GM12878 (cell line): ENCODE measurements around the gene PRR35. TPM values are rescaled to one million over a fixed set of nuclear protein-coding genes. Genes with fewer than 3 reads are reported as not detected.

Experiments
- ATAC-seq: fragments of 200-7000 bp; cut with Tn5 transposase; 3 replicates; pipeline ENCODE4 v1.9.1; 2020; ENCODE audit warnings: mild to moderate bottlenecking, moderate library complexity
- BruUV-seq: library from RNA; stranded (reverse); fragments of 400-500 nt; replicated peaks from 2 replicates; lab custom pipeline; 2021; lab: Mats Ljungman, UMichigan
- CTCF ChIA-PET: fragments of 300-600 bp; sonication (Branson Sonifier 250); formaldehyde crosslinking; extraction: SDS; loops from one replicate; lab custom pipeline; 2021; ENCODE audit warnings: inconsistent platforms; lab: Yijun Ruan, JAX
- POLR2A ChIA-PET: fragments of 350-600 bp; formaldehyde crosslinking; extraction: SDS; loops from one replicate; lab custom pipeline; 2021; ENCODE audit warnings: inconsistent platforms; lab: Charles Lee
- RAD21 ChIA-PET: fragments of 300-600 bp; sonication (Branson Sonifier 250); formaldehyde crosslinking; loops from one replicate; lab custom pipeline; 2023; ENCODE audit warnings: antibody characterized with exemption; ENCODE audit not compliant: unreplicated experiment; lab: Charles Lee
- SMC1A ChIA-PET: fragments of 300-600 bp; sonication (Branson Sonifier 250); formaldehyde crosslinking; loops from one replicate; lab custom pipeline; 2023; ENCODE audit not compliant: unreplicated experiment, uncharacterized antibody; lab: Charles Lee
- DNase-seq: peaks from one replicate; pipeline ENCODE4 v3.0.0-alpha.2; 2011; ENCODE audit warnings: low read depth, low spot score
- FAIRE-seq: peaks from 3 replicates; lab custom pipeline; 2011; peaks lifted over from hg19 to GRCh38; lab: Jason Lieb, UNC
- H2AFZ ChIP-seq: 2 replicates; pipeline ENCODE4 v1.6.0; 2011; ENCODE audit warnings: low read depth, low read length, control low read depth; ENCODE audit not compliant: control insufficient read depth
- H3K27ac ChIP-seq: 2 replicates; pipeline ENCODE4 v1.5.1; 2011; ENCODE audit warnings: control low read depth; ENCODE audit not compliant: control insufficient read depth, insufficient read depth
- H3K27me3 ChIP-seq, 2 experiments: replicated peaks in 1 of 2; 2 replicates each; pipeline versions ENCODE4 v1.6.0 to v1.6.1; 2011; ENCODE audit warnings: low read length in 1 of 2; ENCODE audit not compliant: control insufficient read depth in 2 of 2, insufficient read depth in 2 of 2
- H3K36me3 ChIP-seq, 2 experiments: 2 replicates each; pipeline ENCODE4 v1.5.1; 2011; ENCODE audit warnings: low read length in 1 of 2; ENCODE audit not compliant: control insufficient read depth in 2 of 2, insufficient read depth in 2 of 2
- H3K4me1 ChIP-seq: 2 replicates; pipeline ENCODE4 v1.6.1; 2011; ENCODE audit warnings: mild to moderate bottlenecking, low read length, moderate library complexity, mixed read lengths; ENCODE audit not compliant: control insufficient read depth, insufficient read depth
- H3K4me2 ChIP-seq: 2 replicates; pipeline ENCODE4 v1.6.0; 2011; ENCODE audit warnings: control low read depth; ENCODE audit not compliant: control insufficient read depth, insufficient read depth
- H3K4me3 ChIP-seq: fragments of 200-600 bp; sonication (generic); 2 replicates; pipeline ENCODE4 v1.5.1; 2016
- H3K79me2 ChIP-seq: 2 replicates; pipeline ENCODE4 v1.6.0; 2011; ENCODE audit warnings: low read length; ENCODE audit not compliant: control insufficient read depth, insufficient read depth
- H3K9ac ChIP-seq: 2 replicates; pipeline ENCODE4 v1.8.0; 2011; ENCODE audit warnings: low read length, control low read depth, mixed read lengths; ENCODE audit not compliant: control insufficient read depth, insufficient read depth
- H3K9me3 ChIP-seq: replicated peaks from 3 replicates; pipeline ENCODE4 v1.5.1; 2011; ENCODE audit warnings: mild to moderate bottlenecking, low read length; ENCODE audit not compliant: control insufficient read depth, insufficient read depth
- H4K20me1 ChIP-seq: 2 replicates; pipeline ENCODE4 v1.6.0; 2011; ENCODE audit not compliant: control insufficient read depth, insufficient read depth
- BRCA1 ChIP-seq: IDR thresholded peaks from 2 replicates; pipeline ENCODE4 v1.6.1; 2011; ENCODE audit warnings: low read depth, low read length, improper control_type of control experiment
- CBFB ChIP-seq: IDR thresholded peaks from 2 replicates; pipeline ENCODE4 v1.6.1; 2016; ENCODE audit warnings: antibody characterized with exemption, low read depth
- CREM ChIP-seq: IDR thresholded peaks from 2 replicates; pipeline ENCODE4 v1.6.1; 2014; ENCODE audit warnings: antibody characterized with exemption, low read depth
- MEF2A ChIP-seq: IDR thresholded peaks from 2 replicates; pipeline ENCODE4 v1.6.1; 2011; ENCODE audit warnings: low read depth, mild to moderate bottlenecking, low read length, moderate library complexity; ENCODE audit not compliant: insufficient read depth
- MEF2B ChIP-seq: fragments of 450-650 bp; IDR thresholded peaks from 2 replicates; pipeline ENCODE4 v1.6.1; 2018; ENCODE audit warnings: mild to moderate bottlenecking, moderate library complexity; ENCODE audit not compliant: partially characterized antibody, poor library complexity, severe bottlenecking
- MXI1 ChIP-seq: fragments of 150-350 bp; IDR thresholded peaks from 2 replicates; pipeline ENCODE4 v1.6.1; 2011; ENCODE audit warnings: low read depth, mild to moderate bottlenecking, inconsistent platforms, low read length, improper control_type of control experiment
- ZSCAN29 ChIP-seq: fragments of 450-650 bp; IDR thresholded peaks from 2 replicates; pipeline ENCODE4 v1.6.1; 2017; ENCODE audit warnings: mild to moderate bottlenecking, moderate library complexity
- WGBS: methylation state at CpG from one replicate; pipeline ENCODE4 v1.1.6; 2016; ENCODE audit warnings: low lambda C conversion rate; ENCODE audit not compliant: insufficient replicate concordance, insufficient coverage; ENCODE audit errors: missing lambda C conversion rate; 5-methylcytosine and 5-hydroxymethylcytosine counted together
- in situ Hi-C: fragments of 300-500 bp; cut with MboI; formaldehyde crosslinking; loops from 9 replicates; pipeline ENCODE4 v1.14.3; 2018; ENCODE audit warnings: mixed read lengths
- intact Hi-C: fragments of 100-400 bp; cut with micrococcal nuclease; formaldehyde crosslinking; loops from one replicate; pipeline ENCODE4 v1.14.2; 2022; ENCODE audit not compliant: unreplicated experiment
- polyA plus RNA-seq, 11 experiments: library from polyadenylated mRNA; depleted of rRNA in 4 of 11; unstranded in 6 of 11; stranded (reverse) in 5 of 11; fragments of >200 nt; fragmentation: Nextera tagmentation in 4 of 11; fragmentation: Illumina TruSeq in 1 of 11; extraction: Ambion mirVana in 4 of 11; extraction: Trizol in 1 of 11; gene quantifications; 1 replicate in 1 of 11; 2 replicates in 10 of 11; pipeline versions ENCODE4 v1.2.1 to v1.2.3, GENCODE V29; 2011 to 2016; ENCODE audit warnings: inconsistent platforms in 2 of 11, missing spikeins in 2 of 11, low read depth in 1 of 11
- total RNA-seq, 4 experiments: library from RNA; depleted of rRNA in 3 of 4; stranded (reverse); fragments of >200 nt in 3 of 4; fragmentation: Illumina TruSeq in 1 of 4; extraction: Trizol in 1 of 4; gene quantifications; 2 replicates each; pipeline versions ENCODE4 v1.2.1 to v1.2.3, GENCODE V29; 2013 to 2021
- TF ChIP-seq, protein P1 (sequence below): IDR thresholded peaks from 2 replicates; pipeline ENCODE4 v1.6.1; 2011; ENCODE audit warnings: borderline replicate concordance, low read depth, mild to moderate bottlenecking, moderate library complexity, low read length; ENCODE audit not compliant: insufficient read depth, poor library complexity, severe bottlenecking
- TF ChIP-seq, protein P2 (sequence below): fragments of 450-650 bp; IDR thresholded peaks from 2 replicates; pipeline ENCODE4 v1.6.1; 2016; ENCODE audit warnings: mild to moderate bottlenecking
- TF ChIP-seq, protein P3 (sequence below): IDR thresholded peaks from 2 replicates; pipeline ENCODE4 v1.6.1; 2012; ENCODE audit warnings: low read depth, low read length, improper control_type of control experiment

The PRR35 gene
- total and polyA plus RNA-seq, 10 of the 15 experiments (the other 5 are each of a cell fraction or from before 2014, with no cell fraction given): not detected

DNA sequence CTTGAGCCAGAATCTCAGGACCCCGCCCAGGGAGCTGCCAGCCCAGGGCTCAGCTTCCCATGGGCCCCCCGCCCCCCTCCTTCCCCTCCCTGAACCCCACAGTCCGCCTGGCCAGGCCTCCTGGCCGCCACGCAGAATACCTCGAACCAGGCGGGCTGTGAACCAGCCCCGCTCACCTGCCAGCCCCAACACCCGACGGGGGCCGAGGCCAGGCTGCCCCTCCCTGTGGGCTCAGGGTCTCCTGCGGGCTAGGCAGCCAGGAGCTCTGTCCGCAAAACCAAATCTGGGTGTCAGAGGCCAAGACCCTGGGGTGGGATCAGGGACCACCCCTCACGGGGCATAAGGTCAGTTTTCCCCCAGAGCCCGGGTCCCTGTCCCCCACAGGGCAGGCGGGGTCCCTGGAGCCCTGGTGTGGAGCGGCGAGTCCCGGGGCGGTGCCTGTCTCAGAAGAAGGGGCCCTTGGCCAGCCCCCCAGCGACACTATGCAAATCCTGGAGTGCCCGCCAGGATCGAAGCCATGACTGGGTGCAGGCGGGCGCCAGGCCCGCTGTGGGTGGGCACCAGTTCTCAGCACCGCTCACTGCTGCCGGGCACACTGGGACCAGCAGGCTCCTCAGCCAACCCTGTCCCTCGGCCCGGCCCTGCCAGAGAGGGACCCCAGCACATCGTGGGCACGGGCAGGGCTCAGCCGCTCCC, 6.4 kb upstream of the PRR35 start (continued):
- TF ChIP-seq, protein P1, sequence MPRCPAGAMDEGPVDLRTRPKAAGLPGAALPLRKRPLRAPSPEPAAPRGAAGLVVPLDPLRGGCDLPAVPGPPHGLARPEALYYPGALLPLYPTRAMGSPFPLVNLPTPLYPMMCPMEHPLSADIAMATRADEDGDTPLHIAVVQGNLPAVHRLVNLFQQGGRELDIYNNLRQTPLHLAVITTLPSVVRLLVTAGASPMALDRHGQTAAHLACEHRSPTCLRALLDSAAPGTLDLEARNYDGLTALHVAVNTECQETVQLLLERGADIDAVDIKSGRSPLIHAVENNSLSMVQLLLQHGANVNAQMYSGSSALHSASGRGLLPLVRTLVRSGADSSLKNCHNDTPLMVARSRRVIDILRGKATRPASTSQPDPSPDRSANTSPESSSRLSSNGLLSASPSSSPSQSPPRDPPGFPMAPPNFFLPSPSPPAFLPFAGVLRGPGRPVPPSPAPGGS: no peak
- TF ChIP-seq ZSCAN29: no peak
- TF ChIP-seq, protein P2, sequence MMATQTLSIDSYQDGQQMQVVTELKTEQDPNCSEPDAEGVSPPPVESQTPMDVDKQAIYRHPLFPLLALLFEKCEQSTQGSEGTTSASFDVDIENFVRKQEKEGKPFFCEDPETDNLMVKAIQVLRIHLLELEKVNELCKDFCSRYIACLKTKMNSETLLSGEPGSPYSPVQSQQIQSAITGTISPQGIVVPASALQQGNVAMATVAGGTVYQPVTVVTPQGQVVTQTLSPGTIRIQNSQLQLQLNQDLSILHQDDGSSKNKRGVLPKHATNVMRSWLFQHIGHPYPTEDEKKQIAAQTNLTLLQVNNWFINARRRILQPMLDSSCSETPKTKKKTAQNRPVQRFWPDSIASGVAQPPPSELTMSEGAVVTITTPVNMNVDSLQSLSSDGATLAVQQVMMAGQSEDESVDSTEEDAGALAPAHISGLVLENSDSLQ: no peak

DNA sequence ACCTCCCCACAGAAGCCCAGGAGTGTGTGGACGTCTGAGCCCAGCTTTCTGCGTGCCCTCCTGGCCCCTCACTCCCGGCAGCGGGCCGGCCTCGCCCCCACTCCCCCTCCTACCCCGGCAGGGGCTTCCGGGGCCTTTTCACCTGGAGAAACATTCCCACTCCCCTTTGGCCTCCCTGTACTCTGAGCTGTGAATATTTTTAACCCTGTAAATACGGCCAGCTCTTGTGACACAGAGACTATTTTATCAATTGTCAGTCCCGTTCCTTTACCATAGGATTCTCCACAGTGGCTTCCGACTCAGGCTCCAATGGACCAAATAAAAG, 5.9 kb upstream of the PRR35 start:
- ChIA-PET SMC1A (no interaction called here), RAD21 (no interaction called here), CTCF (no interaction called here), POLR2A (no interaction called here)
- no peaks in the 10 kb centered on the region for H3K79me2 ChIP-seq
- TF ChIP-seq CBFB (no peak), MEF2B (no peak), CREM (no peak), MEF2A (no peak), BRCA1 (no peak), MXI1 (no peak)
- TF ChIP-seq, protein P3, sequence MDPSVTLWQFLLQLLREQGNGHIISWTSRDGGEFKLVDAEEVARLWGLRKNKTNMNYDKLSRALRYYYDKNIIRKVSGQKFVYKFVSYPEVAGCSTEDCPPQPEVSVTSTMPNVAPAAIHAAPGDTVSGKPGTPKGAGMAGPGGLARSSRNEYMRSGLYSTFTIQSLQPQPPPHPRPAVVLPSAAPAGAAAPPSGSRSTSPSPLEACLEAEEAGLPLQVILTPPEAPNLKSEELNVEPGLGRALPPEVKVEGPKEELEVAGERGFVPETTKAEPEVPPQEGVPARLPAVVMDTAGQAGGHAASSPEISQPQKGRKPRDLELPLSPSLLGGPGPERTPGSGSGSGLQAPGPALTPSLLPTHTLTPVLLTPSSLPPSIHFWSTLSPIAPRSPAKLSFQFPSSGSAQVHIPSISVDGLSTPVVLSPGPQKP: no peak
- no peaks in the 10 kb centered on the region for H3K4me1 ChIP-seq
- no peak overlapping the region for H3K4me2 ChIP-seq
- no peaks in the 10 kb centered on the region for H3K9me3 ChIP-seq
- intact Hi-C loops (no loop called here), in situ Hi-C loops (no loop called here)
- H3K4me3 ChIP-seq: no peak overlapping the region
- no peak for DNase-seq
- no peak for FAIRE-seq
- BruUV-seq: no TSS peak
- WGBS: 97% methylated on average over 5 of the region's 11 CpGs
- no peak for ATAC-seq
- H3K27ac ChIP-seq: no peak overlapping the region
- H3K27me3 ChIP-seq: peaks cover 3% of the 10 kb centered on the region in 2 experiments; a peak in 2 of 4 replicates
- peaks cover 0 to 13% of the 10 kb centered on the region in 2 experiments; a peak in 2 of 4 replicates for H3K36me3 ChIP-seq
- H3K9ac ChIP-seq: no peak overlapping the region
- no peak overlapping the region for H2AFZ ChIP-seq
- no peaks in the 10 kb centered on the region for H4K20me1 ChIP-seq
